GM23248 (cell line): ENCODE data around the gene KDM4B.

Experiments used
- EZH2 ChIP-seq: fragments of 200-600 bp; sonication (generic); IDR thresholded peaks from 2 replicates; pipeline ENCODE4 v1.6.1; 2018; ENCODE audit warnings: antibody characterized with exemption, mild to moderate bottlenecking; ENCODE audit not compliant: insufficient read depth, poor library complexity, severe bottlenecking
- EZH2phosphoT487 ChIP-seq: fragments of 200-600 bp; sonication (generic); IDR thresholded peaks from 2 replicates; pipeline ENCODE4 v1.6.1; 2018; ENCODE audit warnings: antibody characterized with exemption, moderate library complexity, mild to moderate bottlenecking, low read depth; ENCODE audit not compliant: insufficient read depth

GRCh38 chr19:5108123-5108596 is 139.2 kb downstream of the KDM4B start:
- TF ChIP-seq EZH2: no peak
- TF ChIP-seq EZH2phosphoT487: no peak
